GOT3 (cell line): Measurements from ENCODE around the gene ALDH1A2.

Source experiments
- DNase-seq: peaks from one replicate; lab custom pipeline; 2025; ENCODE audit warnings: mixed read lengths; lab: John Stamatoyannopoulos, UW

The ALDH1A2 gene

DNA sequence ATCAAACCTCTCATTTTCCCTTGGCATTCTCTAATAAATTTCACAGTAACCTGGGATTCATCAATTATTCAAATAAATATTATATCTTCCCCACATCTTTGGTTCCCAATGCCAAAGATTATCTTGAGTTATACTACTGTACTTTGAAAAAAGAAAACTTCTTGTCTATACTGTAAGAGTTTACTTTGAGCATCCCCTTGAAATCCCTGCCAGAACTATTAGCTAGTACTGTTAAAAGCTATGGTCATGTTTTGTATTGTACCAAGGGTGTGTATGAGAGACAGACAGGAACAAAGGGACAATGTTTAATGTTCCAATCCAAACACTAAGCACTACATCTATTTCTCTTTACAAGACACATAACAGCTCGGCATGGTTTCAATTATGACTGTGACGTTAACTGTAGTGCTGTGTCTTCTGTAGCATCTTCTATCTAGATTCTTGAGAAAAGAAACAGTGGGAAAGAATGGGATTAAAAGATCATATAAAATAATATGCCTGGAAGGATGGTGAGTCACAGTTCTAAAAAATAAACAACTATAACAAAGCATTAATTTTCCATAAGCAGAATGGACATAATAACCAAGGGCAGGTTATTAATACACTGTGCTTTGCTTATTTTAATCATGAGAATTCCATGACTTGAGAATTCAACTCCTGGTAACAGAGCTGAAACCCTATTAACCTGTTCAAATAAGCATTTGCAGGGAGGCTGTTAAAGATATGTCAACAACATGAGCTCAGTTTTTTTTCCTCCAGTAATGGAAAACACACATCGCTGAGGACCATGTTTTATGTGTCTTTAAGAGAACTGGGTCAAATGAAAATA, 71.1 kb downstream of the ALDH1A2 start:
- DNase-seq = no peak

GRCh38 chr15:57993409-57994145, 71.9 kb downstream of the ALDH1A2 start:
- no peak for DNase-seq

DNA sequence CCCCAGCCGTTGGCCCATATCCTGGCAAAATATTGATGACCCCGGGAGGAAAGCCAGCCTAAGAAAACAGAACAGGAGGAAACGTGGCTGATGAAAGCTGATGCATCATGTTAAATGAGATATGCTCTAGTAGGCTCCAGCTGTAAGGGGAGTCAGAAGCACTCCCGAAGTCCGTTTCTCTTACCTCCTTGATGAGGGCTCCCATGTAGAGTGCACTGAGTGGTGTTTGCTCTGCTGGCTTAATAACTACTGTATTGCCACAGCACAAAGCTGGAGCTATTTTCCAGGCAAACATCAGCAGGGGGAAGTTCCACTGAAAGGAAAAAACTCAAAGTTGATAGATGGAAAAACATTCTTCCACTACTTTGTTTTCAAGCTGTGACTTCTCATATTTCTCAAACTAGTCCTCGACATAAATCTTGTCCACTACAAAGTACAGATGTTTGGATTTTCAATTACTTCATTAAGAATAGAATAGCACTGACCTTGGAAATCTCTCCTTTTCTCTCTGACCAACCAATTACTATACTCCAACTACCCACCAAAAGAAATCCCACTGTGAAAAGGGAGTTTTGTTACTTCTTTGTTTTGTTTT, 72.7 kb downstream of the ALDH1A2 start:
- no peak for DNase-seq

DNA sequence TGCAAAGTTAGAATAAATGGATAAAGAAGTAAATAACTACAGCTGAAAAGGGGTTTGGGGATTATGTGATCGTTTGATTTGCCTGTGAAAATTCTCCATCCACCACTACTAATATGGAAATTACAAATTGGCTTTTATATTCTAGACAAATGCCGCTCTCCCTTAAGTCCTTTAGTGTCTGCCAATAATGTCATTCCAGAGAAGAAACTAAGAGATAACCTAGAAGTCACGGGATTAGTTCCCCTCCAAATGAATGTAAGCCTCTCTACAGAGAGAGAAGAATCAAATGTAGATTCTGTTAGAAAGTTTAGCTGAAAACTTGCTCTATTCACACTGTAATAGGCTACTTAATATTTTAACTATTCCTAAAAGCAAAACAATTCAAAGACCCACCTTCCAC, 92.0 kb downstream of the ALDH1A2 start:
- DNase-seq = no peak

DNA sequence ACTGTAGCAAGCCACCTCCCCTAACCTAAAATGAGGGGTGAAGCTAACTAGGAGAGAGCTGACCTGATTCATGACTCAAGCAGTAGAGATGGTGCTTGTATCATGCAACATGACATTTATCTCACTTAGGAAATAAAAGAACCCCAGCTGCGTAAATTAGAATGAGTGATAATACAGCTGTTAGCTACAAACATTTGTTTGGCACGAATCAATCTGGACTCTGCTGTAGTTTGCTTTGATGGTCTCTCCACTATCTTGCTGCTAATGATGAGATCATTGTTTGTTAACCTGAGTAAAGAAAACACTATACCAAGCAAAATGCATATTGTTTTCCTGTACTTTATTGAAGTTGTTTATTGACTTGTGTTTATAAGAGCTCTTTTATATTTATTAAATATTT, 92.6 kb downstream of the ALDH1A2 start:
- no peak for DNase-seq

- no peak for DNase-seq
These were observed 95.5 kb downstream of the ALDH1A2 start for GRCh38 chr15:57969996-57970395.

DNA sequence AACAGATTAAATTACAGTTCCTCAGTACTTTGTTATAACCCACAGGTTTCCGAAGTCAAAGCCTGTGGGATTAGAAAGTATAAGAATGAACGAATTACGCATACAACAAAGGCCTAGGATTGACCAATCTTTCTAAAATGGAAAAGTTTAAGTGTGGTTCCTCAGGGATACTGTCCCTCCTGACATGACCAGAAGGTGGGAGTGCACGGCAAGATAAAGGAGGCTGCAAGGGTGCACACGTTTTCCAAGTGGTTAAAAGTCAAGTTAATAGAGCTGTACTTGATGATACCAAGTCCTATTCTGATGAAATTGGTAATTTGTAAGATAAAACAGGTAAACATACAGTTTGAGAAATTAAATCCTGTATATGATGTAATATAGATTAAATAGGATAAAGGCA, 96.2 kb downstream of the ALDH1A2 start:
- no peak for DNase-seq

DNA sequence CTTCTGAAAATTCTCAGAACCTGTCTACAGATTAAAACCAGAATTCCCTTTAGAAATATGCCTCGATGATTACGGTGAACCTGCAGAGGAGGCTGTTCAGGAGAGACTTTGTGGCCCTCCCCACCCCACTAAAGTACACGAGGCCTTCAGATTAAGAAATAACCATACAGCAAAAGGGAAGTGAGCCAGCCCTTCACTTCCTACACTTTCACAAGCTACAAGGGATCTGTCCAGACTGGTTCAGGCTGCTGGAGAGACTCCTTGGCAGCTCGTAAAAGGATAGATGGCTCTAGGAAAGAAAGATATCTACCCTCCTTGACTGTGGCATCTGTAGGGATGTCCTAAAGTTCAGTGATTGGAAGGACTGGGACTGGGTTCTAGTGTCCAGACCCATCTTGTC, 102.6 kb downstream of the ALDH1A2 start:
- DNase-seq = no peak

DNA sequence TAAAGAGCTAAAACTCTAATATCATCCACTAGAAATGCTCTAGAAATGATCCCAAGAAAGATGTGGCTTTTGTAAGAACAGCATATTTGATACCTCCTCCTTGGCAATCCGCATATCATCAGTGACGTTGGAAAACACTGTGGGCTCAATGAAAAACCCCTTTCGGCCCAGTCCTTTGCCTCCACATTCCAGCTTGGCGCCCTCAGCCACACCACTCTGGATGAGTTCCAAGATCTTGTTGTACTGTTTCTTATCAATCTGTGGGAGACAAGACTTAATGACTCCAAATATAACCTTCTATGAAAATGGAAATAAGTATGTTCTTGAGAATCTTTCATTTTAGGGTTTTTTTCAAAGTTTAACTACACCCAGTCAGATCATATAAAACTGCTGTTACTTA, 103.6 kb downstream of the ALDH1A2 start:
- DNase-seq = no peak

DNA sequence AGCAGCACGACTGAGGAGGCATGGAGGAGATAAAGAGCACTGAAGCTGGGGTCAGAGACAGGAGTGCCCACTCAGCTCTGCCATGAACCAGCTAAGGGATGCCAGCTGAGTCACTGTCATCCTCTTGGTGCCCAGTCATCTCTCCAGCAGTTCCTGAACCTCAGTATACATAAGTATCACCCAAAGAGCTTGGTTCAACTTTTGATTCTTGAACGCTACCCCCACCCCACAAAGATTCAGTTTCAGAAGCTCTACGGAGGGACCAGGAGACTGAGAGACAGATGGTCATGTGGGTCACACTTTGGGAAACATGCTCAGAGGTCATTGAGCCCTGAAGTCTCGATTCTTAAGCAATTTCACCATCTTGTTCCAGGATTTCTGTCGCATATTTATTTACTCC, 108.4 kb downstream of the ALDH1A2 start:
- DNase-seq = no peak

DNA sequence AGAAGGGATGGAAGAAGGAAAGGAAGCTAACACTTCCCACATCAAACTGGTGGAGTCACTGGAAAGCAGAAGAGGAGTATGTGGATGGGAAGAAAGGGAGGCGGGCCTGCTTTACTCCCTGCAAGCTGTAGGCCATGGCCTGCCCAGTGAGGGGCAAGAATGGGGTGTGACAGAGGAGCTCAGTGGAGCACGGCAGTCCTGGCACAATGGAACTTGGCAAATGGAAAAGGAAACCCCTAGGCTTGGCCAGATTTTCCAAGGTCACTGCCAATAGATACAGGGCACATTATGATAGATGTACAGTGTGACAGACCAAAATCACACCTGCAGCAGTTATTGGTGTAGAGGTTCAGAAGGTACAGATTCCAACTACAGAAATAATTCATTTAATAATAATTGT, 111.6 kb downstream of the ALDH1A2 start:
- no peak for DNase-seq

DNA sequence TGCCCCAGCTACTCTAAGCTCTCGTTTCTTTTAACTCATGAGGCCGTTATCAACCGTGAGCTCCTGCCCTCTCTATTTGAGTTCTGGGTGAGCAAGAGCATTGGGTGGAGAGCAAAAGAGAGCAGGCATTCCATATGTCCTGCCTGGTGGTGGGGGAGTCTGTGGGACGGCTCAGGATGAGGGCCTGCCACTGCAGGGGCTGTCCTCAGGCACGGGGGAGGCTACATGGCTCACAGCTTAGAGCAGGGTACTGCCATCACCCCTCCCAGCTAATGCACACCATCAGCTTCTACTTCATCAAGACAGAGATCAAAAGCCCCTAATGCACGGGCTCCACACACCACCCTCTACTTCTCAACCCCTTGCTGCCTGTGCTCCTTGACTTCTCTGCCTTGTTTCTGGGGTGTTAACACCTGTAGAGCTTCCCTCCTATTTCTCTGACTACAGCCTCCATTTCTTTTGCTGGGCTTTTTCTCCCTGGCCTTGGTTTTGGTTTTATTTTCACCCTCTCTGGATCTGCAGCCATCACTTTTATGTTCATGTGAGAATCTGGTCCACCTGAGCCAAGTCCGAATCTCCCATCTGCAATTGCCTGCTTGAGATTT, 114.1 kb downstream of the ALDH1A2 start:
- no peak for DNase-seq

DNA sequence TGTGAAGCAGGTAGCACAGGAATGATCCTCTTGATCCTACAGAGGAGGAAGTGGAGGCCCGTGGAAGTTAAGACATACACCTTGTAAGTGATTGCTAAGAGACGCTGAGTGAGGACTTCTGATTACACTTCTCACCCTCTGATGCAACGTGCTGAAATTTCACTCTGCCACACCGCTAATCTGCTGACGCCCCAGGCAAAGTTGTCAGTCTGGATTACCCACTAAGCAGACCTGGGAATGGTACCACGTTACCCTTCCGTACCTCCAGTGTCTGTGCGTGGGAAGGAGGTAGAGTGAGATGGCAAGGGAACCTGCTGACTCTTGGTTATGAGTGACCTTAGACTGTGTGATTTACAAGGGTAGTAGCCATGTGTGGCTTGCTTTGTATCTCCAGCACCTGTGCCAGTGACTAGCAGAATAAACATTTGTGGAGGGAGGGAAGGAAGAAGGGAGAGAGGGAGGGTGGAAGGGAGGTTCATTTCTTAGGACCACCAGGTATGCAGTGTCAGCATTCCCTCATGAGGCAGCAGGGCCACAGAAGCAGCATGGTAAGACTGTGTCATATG, 115.0 kb downstream of the ALDH1A2 start:
- no peak for DNase-seq

DNA sequence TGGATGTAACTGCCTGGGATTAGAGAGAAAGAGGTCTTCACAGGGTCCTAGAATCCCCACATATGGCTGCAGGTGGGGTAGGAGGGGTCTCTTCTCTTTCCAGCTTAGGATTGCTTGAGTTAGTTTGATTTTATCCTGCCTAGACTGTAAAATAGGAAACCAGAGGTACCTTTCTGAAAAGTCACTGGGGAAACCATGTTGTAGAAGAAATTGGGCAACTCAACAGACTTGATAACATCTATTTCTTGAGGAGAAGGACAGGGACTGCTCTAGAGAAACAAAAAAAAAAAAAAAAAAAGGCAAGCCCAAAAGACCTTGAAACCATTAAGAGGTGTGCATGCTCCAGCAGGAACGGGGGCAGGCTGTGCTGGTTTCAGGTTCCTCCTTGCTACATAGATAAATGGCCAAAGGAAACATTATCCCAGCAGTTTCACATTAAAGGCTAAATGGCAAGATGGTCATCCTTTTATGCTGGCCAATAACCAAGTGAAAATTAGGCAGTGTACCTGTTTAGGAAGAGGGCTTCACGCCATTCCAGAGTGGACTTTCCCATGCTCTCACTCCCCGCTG, 116.1 kb downstream of the ALDH1A2 start:
- no peak for DNase-seq

- no peak for DNase-seq
These were observed 116.9 kb downstream of the ALDH1A2 start for GRCh38 chr15:57948351-57949289.

GRCh38 chr15:57947781-57948180, 117.7 kb downstream of the ALDH1A2 start:
- DNase-seq = no peak

DNA sequence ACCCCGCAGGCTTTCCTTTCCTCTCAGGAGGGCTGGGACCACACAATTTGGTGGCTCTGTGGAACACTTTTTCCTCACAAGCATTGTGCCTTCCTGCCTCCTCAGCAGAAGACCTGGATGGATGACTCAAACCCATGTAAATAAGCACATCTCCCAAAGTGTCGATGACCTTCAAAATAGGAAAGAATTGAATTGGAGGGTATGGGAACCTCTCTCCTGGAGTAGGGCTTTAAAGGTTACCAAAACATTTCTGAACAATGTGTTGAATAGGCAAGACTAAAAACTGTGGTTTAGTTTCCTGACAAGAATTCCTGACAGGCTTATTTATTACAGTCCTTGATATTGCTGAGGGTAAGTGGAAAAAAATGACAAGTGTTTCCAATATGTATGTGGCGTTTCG, 118.2 kb downstream of the ALDH1A2 start:
- DNase-seq = no peak

GRCh38 chr15:57946491-57947048, 118.9 kb downstream of the ALDH1A2 start:
- DNase-seq = no peak

GRCh38 chr15:57945616-57946015, 119.9 kb downstream of the ALDH1A2 start:
- no peak for DNase-seq

DNA sequence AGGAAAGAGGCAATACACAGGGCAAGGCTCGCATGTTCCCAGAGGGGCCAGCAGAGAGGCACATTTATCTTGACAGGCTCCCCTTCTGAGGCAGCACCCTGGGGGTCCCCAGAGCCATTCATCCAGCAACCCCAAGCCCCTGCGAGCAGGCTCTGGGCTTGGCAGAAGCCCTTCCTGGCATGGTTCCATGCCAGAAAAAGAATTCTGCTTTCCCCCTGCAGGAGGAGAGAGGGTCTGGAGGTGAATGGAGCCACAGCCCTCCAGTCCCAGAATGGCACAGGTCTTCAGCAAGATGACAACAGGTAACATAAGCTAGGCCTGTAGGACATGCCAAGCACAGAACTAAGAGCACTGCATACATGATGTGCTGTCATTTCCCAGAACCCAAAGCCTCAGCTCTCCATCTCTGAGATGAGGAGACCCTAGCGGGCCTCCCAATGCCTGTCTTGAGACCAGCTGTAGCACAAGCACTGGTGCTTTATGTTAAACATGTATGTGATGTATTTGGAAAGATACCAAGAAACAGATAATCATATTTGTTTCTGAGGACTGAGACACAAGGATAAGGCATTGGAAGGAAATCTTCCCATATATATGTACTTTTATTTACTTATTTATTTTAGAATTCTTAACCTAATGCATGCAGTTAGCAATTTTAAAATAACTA, 121.6 kb downstream of the ALDH1A2 start:
- DNase-seq = no peak
